Measurements from ENCODE around the gene CACNA1C.
A peak's percentile ranks its signal among the peaks of the same experiment; 100 is the strongest.

Gene CACNA1C

GRCh38 chr12:2560356-2560755 is 507.6 kb downstream of the CACNA1C start:
- no peak for DNase-seq

- no peak for DNase-seq
Observed at GRCh38 chr12:2561367-2561766, 508.6 kb downstream of the CACNA1C start.

DNA sequence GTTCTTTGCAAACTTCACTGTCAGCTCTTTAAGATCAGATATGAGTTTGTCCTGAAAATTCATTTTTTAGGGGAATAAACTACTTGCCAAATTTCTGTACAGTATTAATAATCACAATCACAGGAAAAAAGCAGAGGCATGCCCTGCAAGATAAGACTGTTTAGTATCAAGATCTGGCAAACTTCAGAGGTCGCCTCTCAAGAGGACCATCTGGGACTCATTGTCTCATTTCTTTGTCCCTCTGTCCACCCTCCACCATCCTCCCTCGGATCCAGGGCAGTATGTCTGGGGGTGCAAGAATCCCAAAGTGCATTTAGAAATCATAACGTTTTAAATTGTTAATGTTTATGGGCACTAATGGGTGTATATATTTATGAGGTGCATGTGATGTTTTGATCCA is 509.6 kb downstream of the CACNA1C start:
- no peak for DNase-seq

- DNase-seq = no peak
Observed at GRCh38 chr12:2563709-2564108, 510.9 kb downstream of the CACNA1C start.

DNA sequence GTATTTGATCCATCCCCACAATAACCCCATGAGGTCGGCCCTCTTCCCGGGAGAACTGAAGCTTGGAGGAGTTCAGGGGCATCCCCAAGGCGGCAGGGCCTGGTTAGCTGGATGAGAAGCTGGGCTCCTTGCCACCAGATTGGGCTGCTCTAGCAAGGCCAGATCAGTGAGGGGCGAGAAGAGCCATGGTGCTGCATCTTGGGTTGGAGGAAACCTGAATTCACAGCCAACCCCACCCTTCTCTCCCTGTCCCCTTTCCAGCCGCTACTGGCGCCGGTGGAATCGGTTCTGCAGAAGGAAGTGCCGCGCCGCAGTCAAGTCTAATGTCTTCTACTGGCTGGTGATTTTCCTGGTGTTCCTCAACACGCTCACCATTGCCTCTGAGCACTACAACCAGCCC is 513.4 kb downstream of the CACNA1C start:
- no peak for DNase-seq

- DNase-seq = no peak
Observed at GRCh38 chr12:2567711-2568110, 514.9 kb downstream of the CACNA1C start.

DNA sequence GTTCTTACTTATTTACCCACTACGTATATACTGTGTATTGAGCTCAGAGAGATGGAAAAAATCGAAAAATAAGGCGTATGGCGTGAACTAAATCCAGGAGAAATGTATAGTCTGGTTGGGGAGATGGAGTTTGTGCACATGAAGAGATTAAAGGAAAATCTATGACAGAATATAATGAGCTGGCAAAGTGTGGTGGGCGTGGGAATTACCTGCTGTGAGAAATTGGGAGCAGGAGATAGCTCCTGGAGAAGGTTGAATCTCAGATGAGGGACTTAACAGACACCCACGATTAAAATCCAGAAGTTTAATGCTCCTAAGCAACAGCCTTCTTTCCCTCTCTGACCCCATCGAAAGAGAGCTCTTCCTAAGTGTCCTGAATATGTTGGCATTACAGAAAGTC is 517.8 kb downstream of the CACNA1C start:
- DNase-seq = no peak

DNA sequence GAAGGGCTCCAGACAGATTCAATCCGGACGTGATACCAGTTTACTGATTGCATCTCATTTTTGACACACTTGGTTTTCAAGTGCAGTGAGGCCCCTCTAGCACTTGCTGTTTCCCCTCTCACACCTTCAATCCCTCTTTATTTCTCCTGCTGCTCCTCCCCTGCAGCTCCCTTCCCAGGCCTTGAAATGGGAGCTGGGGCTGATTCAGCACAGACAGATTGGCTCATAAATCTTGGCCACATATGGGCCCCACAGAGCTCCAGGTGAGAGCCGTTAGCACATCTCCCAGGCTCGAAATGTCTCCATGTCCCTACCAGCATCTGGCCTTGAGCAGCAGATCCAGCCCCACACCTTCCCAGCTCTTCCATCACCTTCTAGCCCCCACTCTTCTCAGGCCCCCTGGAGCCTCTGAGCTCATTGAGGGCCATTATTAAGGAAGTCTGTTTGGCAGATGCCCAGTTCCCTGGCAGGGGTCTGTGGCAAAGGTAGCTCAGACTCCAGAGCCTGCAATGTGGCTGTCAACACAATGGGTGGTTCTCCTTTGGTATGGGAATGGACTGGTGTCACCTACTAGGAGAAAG is 521.7 kb downstream of the CACNA1C start:
- DNase-seq = no peak

DNA sequence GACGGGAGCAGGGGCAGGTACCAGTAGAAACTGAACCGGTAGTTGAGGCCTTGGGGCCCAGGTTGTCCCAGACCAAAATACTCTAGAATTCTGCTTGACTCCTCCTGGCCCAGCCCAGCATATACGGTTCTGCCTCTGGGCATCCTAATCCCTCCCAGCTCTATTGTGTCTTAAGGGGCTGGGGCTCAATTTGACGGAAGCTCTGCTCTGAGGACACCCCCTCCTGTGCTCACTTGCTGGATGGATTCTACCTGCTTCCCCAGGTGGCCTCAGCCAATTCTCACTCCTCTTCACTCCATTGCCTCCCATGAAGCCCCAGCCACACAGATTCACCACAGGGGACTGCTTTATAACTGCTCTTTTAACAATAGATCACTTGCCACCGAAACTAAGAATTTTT is 522.5 kb downstream of the CACNA1C start:
- no peak for DNase-seq

DNA sequence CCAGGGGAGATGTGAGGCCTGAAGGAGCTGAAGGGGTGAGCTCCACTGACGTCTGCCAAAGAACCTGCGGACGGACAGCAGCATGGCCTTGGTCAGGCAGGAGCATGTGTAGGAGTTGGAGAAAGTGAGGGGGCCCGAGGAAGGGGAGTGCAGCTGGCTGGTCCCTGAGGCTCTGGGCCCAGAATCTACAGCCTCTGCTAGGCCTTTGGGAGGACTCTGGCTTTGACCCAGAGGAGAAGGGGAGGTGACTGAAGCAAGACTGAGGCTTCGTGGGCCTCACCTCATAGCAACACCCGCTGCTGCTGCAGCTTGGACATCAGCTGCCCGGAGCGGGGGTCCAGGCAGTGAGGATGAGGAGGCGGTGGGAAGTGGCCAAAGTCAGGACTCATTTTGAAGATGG is 525.4 kb downstream of the CACNA1C start:
- no peak for DNase-seq

DNA sequence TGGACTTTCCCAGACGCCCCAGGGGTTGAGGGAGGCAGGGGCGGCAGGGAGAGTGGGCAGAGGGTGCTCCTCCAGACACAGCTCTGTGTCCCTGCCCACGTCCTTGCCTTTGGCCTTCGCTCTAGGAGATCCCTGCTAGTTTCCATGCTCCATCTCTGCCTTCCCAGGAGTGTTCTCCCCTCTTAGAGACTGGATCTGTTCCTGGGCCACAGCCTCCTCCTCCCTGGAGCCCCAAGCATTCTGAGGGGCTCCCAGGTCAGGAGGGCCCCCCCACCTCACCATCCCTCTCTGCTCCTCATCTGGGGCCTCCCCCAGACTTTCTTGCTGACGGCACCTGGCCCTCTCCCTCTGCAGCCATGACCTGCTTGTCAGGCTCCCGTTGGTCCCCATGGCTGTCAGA is 526.0 kb downstream of the CACNA1C start:
- DNase-seq = no peak

DNA sequence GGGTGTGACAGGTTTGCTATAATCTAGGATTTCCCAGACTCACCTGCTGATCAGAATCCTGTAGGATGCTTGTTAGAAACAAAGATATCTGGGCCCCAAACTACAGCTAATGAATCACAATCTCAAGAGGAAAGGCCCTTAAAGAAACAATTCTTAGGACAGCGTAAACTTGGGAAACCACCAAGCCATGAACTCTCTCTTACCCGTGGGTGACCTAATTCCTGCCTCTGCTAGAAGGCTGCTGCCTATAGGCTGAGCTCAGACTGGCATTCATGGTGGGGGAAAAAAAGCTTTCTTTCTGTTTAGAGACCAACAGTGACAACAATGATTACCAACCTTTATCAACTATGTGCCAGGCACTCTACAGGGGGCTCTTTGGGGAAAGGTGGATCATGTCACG is 528.0 kb downstream of the CACNA1C start:
- no peak for DNase-seq

DNA sequence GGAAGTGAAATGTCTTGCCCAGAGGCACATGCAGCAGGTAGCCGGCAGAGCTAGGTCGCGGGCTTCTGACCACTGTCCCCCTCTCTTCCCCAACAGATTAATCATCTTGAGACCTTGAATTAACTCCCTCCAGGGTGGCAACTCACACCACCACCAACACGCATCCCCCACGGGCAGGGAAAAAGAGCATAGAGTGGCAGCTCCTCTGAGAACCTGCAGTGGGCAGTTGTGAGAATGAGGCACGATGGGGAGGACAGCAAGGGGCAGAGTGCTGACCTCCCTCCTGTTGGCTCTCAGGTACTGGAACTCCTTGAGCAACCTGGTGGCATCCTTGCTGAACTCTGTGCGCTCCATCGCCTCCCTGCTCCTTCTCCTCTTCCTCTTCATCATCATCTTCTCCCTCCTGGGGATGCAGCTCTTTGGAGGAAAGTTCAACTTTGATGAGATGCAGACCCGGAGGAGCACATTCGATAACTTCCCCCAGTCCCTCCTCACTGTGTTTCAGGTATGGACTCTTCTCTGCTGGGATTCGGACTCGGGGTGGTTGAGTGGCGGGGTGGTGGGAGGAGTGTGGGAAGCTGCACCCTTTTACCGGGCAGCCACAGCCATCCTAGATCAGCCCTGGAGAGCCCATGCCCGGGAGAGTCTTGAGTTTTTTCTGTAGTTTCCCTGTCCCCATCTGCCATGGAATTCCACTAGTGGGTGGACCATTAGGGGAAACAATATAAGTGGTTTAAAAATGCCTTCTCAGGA is 528.7 kb downstream of the CACNA1C start:
- DNase-seq = no peak

DNA sequence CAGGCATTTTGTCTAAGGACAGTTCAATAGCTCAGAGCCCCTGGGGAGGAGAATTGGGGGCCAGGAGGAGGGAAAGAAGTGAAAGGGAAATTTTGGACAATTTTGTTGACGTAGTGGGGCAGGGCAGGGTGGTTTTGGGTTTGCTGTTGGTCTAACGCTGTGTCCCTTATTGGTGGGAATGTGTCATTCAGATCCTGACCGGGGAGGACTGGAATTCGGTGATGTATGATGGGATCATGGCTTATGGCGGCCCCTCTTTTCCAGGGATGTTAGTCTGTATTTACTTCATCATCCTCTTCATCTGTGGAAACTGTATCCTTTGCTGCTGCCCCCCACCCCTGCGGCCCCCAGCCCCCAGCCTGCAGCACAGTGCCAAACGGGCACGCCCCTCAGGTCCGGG is 529.8 kb downstream of the CACNA1C start:
- no peak for DNase-seq

DNA sequence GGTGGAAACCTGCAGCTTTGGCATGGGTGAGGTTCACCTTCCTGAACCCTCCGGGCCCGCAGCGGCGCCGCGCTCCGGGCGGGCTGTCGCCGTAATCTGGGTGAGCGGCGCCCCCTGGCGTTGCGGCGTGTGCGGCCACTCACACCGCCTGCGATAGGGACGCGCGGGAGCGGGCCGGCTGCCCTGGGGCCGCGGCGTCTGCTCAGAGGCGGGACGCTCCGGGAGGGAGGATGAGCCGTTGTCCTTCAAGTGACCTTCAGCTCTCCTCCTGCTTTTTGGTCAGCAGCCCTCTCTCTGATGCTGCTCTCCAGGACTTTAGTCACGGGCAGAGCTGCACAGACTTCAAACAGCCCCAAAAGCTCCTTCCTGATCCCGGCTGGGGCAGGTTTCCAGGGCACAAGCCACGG is 530.3 kb downstream of the CACNA1C start:
- peak in 8 of 14 donors; percentile 7 to 62 (median 20) for DNase-seq

GRCh38 chr12:2583642-2584401 is 531.0 kb downstream of the CACNA1C start:
- no peak for DNase-seq

- no peak for DNase-seq
Observed at GRCh38 chr12:2586156-2587038, 533.6 kb downstream of the CACNA1C start.

GRCh38 chr12:2588345-2588744 is 535.6 kb downstream of the CACNA1C start:
- DNase-seq = no peak

- DNase-seq = no peak
Observed at GRCh38 chr12:2589381-2589780, 536.6 kb downstream of the CACNA1C start.

GRCh38 chr12:2593045-2593444 is 540.3 kb downstream of the CACNA1C start:
- DNase-seq = no peak

- no peak for DNase-seq
Observed at GRCh38 chr12:2596441-2596840, 543.7 kb downstream of the CACNA1C start.

DNA sequence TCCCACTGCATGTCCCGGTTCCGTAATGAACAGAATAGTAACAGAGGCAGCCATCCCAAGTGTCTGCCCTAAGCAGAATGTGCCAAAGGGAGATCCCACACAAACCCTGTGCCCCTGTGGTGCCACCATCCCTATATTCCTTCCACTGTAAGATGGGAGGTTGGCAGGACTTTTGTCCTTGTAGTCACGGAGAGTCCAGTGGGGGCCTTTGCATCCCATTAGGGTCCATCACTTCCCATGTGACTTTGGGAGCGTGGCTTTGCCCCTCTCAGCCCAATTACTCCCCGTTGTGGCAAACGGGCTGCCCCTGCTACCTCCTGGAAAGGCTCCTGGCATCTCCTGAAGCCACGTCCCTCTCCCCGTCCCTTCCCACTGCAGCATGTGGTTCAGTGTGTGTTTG is 552.5 kb downstream of the CACNA1C start:
- no peak for DNase-seq
